HG03439 (cell line): Measurements from ENCODE around the gene TNFRSF11A.

Experiments used
- ATAC-seq: cut with Tn5 transposase; IDR thresholded peaks from one replicate; pipeline ENCODE4 v1.9.1; 2021; ENCODE audit warnings: mild to moderate bottlenecking, moderate library complexity; ENCODE audit not compliant: unreplicated experiment

TNFRSF11A gene

GRCh38 chr18:62324917-62325805 lies at the start of gene TNFRSF11A:
TNFRSF11A (plus strand) TSS chr18:62325310; CDS start chr18:62325353, 43 bp downstream.
- ATAC-seq, result peak; percentile 78

DNA sequence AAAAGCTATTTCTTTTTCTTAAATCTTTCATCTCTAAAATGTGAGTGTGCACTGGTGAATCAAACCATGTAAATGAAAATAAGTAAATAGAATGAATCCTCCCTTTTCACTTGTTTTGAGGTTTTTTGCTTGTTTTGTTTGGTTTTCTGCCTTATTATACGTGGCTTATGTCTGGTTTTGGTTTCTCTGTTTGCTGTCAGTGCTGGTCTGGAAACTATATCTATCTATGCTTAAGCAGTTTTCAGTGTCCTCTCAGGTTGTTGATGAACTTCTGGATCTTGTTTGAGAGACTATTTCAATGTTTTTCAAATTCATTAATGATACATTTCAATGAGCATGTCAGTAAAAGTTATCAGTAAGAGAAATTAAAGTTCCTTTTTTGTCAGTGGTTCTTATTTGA lies 48.1 kb upstream of the TNFRSF11A start:
- ATAC-seq, result no peak

DNA sequence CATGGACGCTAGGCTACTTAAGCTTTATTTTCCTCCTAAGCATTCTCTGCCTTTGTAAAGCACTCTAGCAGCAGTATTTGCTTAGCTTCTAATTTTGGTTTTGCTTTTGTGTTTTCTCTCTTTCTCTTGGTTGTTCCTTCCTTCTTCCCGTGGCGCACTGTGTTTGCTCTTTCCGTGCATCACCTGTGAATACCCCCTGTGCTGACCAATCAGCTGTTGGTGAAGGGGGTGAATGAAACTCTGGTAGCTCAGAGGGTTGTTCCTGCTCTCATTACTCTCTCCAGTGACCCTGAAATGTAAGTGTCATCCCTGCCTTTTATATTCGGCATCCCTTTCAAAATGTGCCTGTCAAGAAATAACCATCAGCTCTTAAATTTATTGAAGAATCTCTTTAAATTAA lies 45.5 kb upstream of the TNFRSF11A start:
- ATAC-seq, result no peak

DNA sequence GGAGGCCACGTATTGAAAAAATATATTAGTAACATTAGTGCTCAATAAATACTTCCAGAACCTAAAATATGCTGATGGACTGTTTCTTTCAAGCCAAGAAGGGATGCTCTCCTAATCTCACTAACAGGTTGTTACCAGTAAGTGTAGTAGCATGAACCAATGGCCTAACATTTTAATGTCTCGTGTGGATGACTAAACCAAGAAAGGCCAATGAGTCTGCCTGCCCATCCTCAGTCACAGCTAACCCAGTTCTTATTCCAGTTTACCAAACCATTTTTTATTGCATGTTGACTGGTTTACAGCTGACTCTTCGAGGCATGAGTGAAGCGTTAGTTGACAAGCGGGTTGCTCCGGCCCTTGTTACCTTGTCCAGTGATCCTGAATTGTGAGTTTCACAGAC lies 45.1 kb upstream of the TNFRSF11A start:
- no peak for ATAC-seq

- no peak for ATAC-seq
Observed at GRCh38 chr18:62280786-62281185, 44.3 kb upstream of the TNFRSF11A start.

GRCh38 chr18:62281684-62282083 lies 43.4 kb upstream of the TNFRSF11A start:
- no peak for ATAC-seq

- ATAC-seq, result no peak
Observed at GRCh38 chr18:62282188-62282629, 42.9 kb upstream of the TNFRSF11A start.

- no peak for ATAC-seq
Observed at GRCh38 chr18:62284637-62285036, 40.5 kb upstream of the TNFRSF11A start.

- ATAC-seq, result no peak
Observed at GRCh38 chr18:62285281-62285680, 39.8 kb upstream of the TNFRSF11A start.

DNA sequence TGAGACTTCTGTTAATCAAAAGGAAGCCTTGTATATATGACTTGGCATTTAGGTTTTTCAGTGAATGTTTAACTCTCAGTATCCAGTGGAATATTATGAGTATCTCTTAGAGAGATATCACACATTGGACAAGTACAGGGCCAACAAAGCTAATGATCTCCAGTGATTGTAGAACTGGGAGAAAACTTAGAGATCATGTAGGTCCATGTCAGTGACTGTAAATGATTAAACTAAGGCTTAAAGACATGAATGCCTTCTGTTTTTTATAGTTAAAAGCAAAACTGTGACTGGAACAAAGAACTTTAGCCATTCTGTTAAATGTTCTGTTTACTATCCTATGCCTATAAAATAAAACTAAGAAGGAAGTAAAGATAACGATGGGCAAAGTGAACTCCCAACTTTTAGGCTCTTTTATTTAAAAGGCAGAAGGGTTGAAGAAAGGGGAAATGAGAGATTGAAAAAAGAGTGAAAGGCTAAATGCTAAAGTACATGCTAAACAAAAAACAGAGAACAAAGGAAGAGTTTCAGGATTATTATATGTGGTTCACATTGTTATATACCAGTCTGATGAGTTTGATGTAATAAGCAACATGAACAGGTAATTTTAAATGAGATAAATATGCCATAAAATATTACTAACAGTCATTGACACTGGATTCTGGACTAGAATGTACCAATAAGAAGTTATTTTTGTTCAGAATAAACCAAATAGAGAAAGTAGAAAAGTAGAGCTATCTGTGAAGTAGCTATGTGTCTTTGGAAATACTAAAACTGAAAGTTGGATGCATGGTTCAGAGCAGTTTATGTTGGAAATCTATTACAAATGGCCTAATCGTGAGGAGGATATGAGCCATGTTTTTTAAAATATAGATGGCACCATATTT lies 37.1 kb upstream of the TNFRSF11A start:
- no peak for ATAC-seq

DNA sequence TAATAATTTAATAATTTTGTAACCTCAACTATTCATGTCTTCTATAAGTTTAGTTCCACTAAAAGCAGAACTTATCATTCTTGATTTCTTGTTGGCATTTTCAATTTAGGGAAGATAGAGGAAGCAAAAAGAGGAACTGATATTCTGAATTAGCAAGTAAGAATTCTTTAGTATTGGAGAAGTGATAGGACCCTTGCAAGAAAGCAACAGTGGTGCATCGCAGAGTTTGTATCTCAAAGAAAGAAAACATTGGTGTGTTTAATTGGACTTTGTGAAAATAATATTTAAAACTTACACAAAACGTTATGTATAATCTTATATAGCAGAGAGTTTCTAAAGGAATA lies 36.5 kb upstream of the TNFRSF11A start:
- ATAC-seq, result no peak

DNA sequence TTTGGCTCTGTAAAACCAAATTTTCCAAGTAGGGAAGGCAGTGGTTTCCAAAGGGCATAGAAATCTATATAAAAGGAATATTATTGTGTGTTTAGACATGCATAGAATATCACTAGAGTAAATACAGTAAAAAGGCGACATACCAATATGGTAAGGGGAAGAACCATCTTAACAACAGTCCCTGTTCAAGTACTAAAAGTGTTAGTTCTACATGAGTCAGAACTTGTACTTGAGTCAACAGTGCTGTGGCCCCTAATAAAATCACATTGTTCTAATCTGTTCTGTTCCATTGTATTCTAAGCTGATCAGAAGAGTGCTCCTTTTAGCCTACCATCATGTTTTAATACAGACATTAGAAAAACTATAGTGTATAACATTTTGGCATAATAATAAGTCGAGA lies 36.1 kb upstream of the TNFRSF11A start:
- ATAC-seq, result peak; percentile 56

- ATAC-seq, result no peak
Observed at GRCh38 chr18:62294073-62294472, 31.0 kb upstream of the TNFRSF11A start.

DNA sequence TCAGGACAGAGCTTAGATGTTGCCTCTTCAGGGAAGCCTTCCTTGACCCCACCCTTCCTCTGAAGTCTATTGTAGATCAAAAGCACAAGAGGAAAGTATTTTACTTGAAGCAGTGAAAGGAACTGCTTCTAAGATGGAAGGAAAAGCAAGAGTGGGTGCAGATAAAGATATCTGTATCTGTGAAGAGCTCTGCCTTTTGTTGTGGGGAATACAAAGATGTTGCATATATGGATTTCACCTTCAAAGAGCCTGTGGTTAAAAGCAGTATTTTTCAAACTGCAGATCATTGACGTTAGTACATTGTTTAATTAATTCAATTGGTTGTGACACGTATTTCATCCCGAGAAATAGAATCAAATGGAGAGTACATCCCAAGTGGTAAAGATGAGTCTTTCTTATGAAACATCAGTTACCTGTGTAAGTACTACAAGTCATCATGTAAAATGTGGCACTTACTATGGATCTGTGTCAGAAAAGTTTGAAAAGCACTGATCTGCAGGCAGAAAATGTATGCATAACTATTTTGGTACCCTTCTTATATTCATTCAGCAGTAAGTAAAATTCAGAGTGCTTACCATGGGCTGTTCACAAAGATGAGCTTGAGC lies 24.6 kb upstream of the TNFRSF11A start:
- no peak for ATAC-seq

DNA sequence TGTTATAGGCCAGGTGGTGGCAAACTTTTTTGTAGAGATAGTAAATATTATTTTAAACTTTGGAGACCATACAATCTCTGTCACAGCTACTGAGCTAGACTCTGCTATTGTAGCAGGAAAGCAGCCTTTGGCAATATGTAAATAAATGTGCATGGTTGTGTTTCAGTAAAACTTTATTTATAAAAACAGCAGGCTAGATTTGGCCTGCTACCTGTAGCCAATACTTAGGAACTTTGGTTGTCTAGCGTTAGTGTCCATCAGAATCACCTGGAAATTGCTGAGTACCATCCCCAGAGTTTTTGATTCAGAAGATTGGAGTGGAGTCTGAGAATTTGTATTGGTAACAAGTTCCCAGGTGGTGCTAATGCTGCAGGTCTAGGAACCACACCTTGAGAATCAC lies 23.8 kb upstream of the TNFRSF11A start:
- no peak for ATAC-seq

- no peak for ATAC-seq
Observed at GRCh38 chr18:62312851-62313250, 12.3 kb upstream of the TNFRSF11A start.

- ATAC-seq, result no peak
Observed at GRCh38 chr18:62318228-62319180, 6.6 kb upstream of the TNFRSF11A start.

GRCh38 chr18:62321201-62321600 lies 3.9 kb upstream of the TNFRSF11A start:
- no peak for ATAC-seq

DNA sequence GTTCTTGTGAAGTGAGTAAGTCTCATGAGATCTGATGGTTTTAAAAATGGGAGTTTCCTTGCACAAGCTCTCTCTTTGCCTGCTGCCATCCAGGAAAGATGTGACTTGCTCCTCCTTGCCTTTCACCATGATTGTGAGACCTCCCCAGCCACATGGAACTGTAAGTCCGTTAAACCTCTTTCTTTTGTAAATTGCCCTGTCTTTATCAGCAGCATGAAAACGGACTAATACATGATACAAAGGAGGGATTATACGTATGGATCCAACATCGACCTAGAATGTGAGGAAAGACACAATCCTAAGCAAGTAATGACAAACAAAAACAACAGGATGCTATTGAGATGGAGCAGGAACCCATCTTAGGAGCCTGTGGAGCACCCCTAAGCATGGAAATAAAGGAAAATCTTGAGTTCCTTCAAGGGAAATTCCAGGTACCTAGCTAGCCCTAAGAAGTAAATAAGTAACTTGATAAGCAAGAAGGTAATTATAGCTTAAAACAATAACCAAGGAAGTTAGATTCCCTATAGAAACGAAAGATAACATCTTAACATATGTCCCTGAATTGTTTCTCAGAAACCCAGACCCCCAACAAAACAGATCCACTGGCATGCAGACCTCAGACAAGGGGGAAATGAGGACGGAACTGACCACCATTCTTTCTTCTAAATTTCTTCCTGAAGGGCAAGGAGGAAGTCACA lies 1.5 kb upstream of the TNFRSF11A start:
- ATAC-seq, result no peak
